Activated T-cell treated with anti-CD3 and anti-CD28 coated beads for 24 hours (primary cell): ENCODE results near the gene NBDY.
A peak's percentile ranks its signal among the peaks of the same experiment; 100 is the strongest.
"Not testable (repeated sequence)": the region's sequence is repeated elsewhere in the genome, so short reads cannot be mapped to it uniquely, and the experiment has no call there.

Experiments
- DNase-seq: peaks from one replicate; pipeline ENCODE4 v3.0.0-alpha.2; 2020; ENCODE audit warnings: low read depth

NBDY gene

DNA sequence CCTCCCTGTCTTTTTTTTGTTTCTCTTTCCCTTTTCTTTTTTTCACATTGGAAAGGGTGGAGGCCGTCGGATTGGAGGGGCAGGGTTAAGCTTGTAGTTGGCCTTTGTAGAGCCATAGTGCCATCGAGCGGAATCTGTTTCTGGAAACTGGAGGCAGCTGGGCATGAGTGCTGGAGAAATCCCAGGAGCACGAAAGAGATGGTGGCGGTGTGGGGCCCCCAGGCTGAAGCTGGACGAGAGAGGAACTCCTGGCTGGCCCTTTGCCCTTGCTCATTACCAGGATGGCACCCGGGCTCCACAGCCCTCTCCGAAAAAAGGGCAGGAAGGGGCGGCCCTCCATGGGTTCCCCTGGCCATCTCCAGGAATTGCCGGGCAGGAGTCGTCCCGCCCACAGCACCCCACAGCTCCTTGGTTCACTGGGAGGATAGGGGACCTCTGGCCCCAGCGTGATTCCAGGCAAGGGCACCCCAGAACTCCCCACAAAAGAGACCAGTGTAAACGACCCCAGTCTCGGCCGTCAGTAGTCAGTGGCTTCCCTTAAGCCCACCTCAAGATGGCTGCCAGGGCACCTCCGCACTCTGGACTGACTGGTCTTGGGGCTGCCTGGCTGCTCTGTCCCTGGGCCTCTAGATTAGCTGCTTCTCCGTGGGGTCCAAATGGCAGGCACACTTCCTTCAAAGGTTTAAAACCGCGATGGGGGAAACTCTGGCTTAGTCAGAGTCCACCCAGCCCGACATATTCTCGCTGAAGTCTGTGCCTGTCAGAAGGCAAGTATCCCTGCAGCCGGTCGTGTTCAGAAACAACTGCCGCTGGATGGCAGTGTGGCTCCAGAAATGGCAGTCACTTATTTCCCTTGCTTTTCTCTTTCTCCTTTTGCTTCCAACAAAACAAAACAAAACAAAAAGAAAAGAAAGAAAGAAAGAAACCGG lies 74.1 kb downstream of the NBDY start:
- DNase-seq, result peak; percentile 12

DNA sequence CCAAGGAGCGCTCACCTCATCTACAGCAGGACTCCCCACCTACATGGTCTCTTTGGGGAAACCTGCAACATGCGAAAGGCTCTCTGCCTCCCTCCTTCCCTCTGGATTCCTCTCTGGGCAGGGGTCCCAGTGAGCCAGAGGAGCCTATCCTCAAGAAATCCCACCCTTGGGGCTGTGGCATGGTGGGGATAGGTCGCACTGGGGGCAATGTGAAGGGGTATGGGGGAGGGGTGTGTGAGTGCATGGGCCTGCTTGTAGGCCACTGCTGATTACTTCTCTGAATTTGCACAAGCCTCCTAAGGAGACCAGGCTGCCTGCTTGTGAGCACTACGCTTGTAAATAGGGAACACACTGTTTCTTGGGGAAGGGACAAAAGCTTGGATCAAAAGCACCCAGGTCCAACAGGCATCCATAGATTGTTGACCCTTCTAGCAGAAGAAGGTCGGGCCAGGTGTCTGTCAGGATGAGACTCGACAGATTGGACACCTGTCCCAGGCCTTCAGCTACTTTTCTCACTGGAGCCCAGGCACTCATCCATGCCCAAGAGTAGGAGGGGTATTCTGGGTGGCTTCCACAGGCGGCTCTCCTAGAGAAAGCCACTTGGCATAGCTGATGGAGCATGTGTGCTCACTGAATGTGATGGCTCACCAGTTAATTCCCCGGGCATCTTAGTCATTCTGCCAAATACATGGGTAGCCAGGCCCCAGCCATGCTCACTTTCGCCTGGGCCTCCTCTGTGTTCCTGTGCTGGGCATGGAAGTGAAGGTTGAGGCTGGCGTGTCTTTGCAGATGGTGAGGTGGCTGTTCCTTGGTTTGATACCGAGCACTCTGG lies 75.0 kb downstream of the NBDY start:
- DNase-seq, result no peak

- DNase-seq, result no peak
Observed at GRCh38 chrX:56804867-56805266, 75.8 kb downstream of the NBDY start.

- no peak for DNase-seq
Observed at GRCh38 chrX:56805399-56805798, 76.4 kb downstream of the NBDY start.

GRCh38 chrX:56806176-56806575 lies 77.1 kb downstream of the NBDY start:
- not testable (repeated sequence) for DNase-seq

GRCh38 chrX:56811599-56811998 lies 82.6 kb downstream of the NBDY start:
- DNase-seq, result no peak

GRCh38 chrX:56812515-56813105 lies 83.6 kb downstream of the NBDY start:
- peak; percentile 11 for DNase-seq

DNA sequence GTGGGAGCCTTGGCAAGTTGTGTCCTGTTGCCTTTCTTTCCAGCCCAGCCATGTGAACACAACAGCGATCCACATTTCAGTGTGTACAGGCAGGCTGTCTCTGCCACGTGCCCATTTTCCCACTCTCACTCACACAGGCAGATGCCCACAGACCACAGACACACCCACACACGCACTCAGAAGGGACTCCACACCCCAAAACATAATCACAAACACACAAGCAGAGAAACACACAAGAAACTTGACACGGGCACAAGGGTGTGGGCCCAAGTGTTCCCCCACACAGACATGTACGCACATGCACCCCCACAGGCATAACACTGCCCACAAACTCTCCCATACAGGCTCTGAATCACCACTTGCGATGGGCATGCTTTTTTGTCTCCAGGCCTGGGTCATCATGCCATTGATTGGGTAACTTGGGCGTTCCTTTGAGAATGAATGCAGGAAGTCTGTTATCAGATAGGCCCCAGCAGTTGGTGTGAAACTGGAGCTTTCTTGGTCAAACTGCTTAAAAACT lies 84.3 kb downstream of the NBDY start:
- peak; percentile 13 for DNase-seq

DNA sequence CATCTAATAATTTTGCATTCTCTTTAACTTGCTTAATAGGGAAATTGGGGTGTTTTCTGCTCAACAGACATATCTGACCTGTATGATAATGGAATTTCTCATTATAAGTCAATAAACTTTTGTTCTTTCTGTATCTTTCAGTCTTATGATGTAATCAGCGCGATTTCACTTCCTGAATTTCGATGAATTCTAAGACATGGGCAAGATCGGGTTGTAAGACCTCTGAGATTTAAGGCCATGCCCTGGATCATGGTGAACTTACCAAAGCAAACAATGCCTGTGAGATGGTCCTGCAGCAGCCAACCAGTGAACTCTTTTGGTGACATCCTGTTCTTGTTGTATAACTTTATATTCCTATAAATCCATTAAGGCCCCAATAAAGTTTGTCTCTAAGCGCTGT lies 88.1 kb downstream of the NBDY start:
- no peak for DNase-seq

DNA sequence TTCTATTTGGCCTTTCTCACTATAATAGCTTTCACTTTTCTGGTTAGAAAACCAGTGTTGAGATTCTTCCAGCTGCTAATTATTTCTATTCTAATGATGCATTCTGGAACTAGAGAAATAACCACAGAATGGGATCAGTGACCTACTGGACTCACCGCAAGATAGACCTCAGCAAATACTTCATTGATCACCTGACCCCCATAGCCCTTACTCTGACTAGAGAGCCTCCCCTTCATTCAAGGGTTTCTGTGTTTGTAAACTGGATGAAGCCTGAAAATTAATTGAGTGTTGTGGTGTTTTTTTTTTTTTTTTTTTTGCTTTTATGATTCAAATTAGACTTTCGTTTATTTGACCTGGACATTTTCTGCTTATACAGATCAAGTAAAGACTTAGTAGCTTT lies 97.0 kb downstream of the NBDY start:
- no peak for DNase-seq

DNA sequence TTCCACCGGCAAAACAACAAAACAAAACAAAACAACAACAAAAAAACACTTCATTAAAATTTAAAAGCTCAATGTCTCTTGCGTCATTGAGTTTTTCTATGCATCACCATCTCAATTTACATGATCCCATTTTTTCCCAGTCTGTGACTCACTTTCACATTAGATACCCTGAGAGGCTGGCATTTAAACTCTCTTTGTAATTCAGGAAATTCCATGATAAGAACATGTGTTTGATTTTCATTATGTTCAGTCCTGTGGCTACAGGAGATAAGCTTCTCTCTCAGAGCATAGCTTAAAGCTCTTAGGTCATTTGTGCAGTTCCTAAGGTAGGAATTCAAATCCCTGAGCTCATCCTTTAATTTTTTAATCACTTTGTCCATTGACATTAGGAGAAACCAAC lies 104.6 kb downstream of the NBDY start:
- no peak for DNase-seq

GRCh38 chrX:56853436-56853835 lies 124.4 kb downstream of the NBDY start:
- DNase-seq, result no peak

DNA sequence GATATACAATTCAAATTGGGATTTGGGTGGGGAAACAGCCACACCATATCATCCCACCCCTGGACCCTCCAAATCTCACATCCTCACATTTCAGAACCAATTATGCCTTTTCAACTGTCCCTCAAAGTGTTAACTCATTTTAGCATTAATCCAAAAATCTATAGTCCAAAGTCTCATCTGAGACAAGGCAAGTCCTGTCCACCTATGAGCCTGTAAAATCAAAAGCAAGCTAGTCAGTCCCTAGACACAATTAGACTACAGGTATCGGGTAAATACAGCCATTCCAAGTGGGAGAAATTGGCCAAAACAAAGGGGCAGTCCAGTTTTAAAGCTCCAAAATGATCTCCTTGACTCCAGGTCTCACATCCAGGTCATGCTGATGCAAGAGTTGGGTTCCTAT lies 128.0 kb downstream of the NBDY start:
- DNase-seq, result no peak

GRCh38 chrX:56860888-56861287 lies 131.8 kb downstream of the NBDY start:
- DNase-seq, result no peak
